ENCODE data around the gene CCSER1.

DNA sequence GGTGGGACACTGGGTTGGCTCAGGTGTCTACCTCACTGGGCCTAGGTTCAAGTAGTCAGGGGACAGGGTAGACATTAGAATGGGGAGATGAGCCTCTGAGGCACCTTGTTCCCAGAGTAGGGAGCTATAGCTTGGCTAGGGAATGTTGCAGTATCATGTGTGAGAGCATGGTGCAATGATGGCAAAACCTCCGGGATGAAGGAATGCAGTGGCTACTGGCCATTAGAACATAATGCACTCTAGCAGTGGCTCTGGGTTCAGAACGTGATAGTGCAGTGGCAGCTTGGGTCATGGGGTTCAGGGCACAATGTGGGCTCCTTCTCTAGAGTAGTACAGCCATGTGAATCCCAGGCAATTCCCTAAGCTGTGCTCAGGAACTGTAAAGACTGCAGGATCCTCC is 471.5 kb downstream of the CCSER1 start:
- TF ChIP-seq, protein P1, sequence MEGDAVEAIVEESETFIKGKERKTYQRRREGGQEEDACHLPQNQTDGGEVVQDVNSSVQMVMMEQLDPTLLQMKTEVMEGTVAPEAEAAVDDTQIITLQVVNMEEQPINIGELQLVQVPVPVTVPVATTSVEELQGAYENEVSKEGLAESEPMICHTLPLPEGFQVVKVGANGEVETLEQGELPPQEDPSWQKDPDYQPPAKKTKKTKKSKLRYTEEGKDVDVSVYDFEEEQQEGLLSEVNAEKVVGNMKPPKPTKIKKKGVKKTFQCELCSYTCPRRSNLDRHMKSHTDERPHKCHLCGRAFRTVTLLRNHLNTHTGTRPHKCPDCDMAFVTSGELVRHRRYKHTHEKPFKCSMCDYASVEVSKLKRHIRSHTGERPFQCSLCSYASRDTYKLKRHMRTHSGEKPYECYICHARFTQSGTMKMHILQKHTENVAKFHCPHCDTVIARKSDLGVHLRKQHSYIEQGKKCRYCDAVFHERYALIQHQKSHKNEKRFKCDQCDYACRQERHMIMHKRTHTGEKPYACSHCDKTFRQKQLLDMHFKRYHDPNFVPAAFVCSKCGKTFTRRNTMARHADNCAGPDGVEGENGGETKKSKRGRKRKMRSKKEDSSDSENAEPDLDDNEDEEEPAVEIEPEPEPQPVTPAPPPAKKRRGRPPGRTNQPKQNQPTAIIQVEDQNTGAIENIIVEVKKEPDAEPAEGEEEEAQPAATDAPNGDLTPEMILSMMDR (conservative IDR thresholded peaks at IDR 0.05 in 1 of 2, IDR thresholded peaks at IDR 0.05 in 1 of 2; ENCODE audit: low read depth in 1 of 2, low read length in 2 of 2) = no peak
- no peak for TF ChIP-seq EZH2 (IDR thresholded peaks at IDR 0.05; ENCODE audit: low read length, missing control alignments)

Measured in fibroblast of lung (primary cell).